ENCODE results near the gene ADAM12.

ADAM12 gene

DNA sequence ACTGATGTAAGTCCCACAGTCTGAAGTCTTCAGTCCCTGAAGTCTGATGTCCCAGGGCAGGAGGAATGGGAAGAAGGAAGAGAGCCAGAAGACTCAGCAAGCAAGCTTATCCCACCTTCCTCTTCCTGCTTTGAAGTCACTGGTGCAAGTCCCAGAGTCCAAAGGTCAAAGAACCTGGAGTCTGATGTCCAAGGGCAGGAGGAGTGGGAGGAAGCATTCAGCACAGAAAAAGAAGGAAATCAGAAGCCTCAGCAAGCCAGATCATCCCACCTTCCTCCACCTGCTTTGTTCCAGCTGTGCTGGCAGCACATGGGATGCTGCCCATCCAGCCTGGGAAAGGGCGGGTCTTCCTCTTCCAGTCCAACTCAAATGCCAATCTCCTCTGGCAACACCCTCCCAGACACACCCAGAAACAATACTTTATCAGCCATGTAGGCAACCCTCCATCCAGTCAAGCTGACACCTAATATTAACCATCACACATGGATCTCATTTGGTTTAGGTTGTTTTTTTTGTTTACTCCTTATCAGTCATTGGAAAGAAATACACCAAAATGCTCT is 50.9 kb downstream of the ADAM12 start:
- TF ChIP-seq, protein P1, sequence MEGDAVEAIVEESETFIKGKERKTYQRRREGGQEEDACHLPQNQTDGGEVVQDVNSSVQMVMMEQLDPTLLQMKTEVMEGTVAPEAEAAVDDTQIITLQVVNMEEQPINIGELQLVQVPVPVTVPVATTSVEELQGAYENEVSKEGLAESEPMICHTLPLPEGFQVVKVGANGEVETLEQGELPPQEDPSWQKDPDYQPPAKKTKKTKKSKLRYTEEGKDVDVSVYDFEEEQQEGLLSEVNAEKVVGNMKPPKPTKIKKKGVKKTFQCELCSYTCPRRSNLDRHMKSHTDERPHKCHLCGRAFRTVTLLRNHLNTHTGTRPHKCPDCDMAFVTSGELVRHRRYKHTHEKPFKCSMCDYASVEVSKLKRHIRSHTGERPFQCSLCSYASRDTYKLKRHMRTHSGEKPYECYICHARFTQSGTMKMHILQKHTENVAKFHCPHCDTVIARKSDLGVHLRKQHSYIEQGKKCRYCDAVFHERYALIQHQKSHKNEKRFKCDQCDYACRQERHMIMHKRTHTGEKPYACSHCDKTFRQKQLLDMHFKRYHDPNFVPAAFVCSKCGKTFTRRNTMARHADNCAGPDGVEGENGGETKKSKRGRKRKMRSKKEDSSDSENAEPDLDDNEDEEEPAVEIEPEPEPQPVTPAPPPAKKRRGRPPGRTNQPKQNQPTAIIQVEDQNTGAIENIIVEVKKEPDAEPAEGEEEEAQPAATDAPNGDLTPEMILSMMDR (IDR thresholded peaks at IDR 0.05) = no peak
- Histone ChIP-seq H3K36me3 (no peaks in the 10 kb centered on the region), H3K27me3 (no peaks in the 10 kb centered on the region), H3K4me3 (ENCODE audit: low read depth in 1 of 2, low read length in 1 of 2) (no peak overlapping the region), H3K9me3 (no peaks in the 10 kb centered on the region), H3K4me1 (ENCODE audit: control insufficient read depth in 1 of 2, insufficient read depth in 1 of 2, low read depth in 1 of 2, low read length in 1 of 2) (no peaks in the 10 kb centered on the region), H3K27ac (no peak overlapping the region)

DNA sequence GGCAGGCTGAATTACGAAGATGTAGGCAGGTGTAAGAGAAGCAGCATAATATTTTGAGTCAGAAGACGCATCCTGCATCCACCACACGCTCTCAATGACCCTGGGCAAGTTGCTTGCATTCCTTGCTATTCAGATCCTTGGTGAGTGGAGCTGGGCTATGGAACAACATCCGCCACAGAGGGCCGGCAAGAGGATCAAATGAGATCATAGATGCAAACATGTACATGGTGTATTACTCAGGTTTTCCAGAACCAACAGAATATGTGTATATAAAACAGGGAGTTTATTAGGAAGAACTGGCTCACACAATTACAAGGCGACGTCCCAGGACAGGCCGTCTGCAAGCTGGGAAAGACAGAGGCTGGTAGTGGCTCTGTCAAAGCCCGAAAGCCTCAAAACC is 51.5 kb downstream of the ADAM12 start:
- H3K9me3 ChIP-seq = no peaks in the 10 kb centered on the region
- no peaks in the 10 kb centered on the region for H3K36me3 ChIP-seq
- TF ChIP-seq, protein P1 (IDR thresholded peaks at IDR 0.05) = no peak
- no peaks in the 10 kb centered on the region for H3K4me1 ChIP-seq (ENCODE audit: control insufficient read depth in 1 of 2, insufficient read depth in 1 of 2, low read depth in 1 of 2, low read length in 1 of 2)
- no peaks in the 10 kb centered on the region for H3K27me3 ChIP-seq
- no peak overlapping the region for H3K27ac ChIP-seq
- H3K4me3 ChIP-seq (ENCODE audit: low read depth in 1 of 2, low read length in 1 of 2) = no peak overlapping the region

DNA sequence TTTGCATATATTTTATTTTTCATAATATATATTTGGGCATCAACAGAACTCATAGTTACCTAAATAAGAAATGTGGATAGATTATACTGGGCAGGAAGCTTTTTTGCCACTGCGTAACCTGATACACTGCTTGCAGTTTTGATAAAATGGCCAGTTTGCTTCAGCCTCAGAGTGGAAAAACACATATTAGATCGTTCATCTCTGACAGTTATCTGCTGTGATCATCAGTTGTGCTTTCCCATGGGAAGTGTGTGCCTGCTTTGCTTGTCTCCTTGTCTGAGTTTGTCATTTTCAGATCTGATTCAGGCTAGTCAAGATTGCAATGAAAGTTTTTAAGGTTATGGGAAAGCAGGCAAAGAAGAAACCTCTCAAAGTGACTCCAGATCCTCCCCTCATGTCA is 54.0 kb downstream of the ADAM12 start:
- Histone ChIP-seq H3K4me1 (ENCODE audit: control insufficient read depth in 1 of 2, insufficient read depth in 1 of 2, low read depth in 1 of 2, low read length in 1 of 2) (no peaks in the 10 kb centered on the region), H3K27ac (no peak overlapping the region), H3K9me3 (no peaks in the 10 kb centered on the region), H3K27me3 (no peaks in the 10 kb centered on the region), H3K4me3 (ENCODE audit: low read depth in 1 of 2, low read length in 1 of 2) (no peak overlapping the region), H3K36me3 (no peaks in the 10 kb centered on the region)
- TF ChIP-seq, protein P1 (IDR thresholded peaks at IDR 0.05) = no peak

DNA sequence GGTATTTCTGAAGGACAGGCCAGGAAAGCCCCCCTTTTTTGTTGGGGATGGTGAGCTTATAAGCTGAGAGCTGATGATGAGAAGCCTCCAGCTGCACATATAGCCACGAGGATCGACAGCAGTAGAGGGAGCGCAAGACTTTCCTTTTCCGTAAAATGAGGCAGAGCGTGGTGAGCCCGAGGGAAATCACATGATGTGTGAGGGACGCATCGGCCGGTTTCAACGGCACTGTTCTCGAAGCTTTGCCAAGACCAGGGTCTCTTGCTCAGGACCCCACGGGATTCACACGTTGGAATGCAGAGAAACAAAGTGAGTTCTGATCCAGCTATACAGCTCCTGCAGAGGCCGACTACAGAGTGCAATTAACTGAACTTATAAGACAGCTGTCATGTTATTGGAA is 55.7 kb downstream of the ADAM12 start:
- no peaks in the 10 kb centered on the region for H3K27me3 ChIP-seq
- TF ChIP-seq, protein P1 (IDR thresholded peaks at IDR 0.05) = no peak

DNA sequence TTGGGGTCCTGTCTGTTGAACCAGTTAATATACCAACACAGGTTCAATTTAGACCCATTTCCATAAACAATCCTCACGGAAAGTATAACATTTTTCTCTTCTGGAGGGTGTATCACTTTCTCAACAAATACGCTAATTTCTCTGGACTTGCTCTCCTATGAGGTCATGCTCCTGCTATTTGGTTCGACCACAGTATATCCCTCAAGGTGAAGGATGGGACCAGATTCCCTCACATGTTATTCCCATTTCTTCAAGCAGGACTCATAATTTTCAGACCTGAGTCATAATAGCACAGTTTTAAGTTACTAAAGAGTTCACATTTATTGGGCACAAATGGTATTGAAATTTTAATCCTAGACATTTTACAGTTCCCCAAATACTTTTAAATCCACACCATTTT is 57.2 kb downstream of the ADAM12 start:
- H3K27ac ChIP-seq = no peak overlapping the region
- H3K4me1 ChIP-seq (ENCODE audit: control insufficient read depth in 1 of 2, insufficient read depth in 1 of 2, low read depth in 1 of 2, low read length in 1 of 2) = no peaks in the 10 kb centered on the region
- H3K9me3 ChIP-seq = no peaks in the 10 kb centered on the region
- H3K27me3 ChIP-seq = no peaks in the 10 kb centered on the region
- TF ChIP-seq, protein P1 (IDR thresholded peaks at IDR 0.05) = no peak
- H3K36me3 ChIP-seq = no peaks in the 10 kb centered on the region
- no peak overlapping the region for H3K4me3 ChIP-seq (ENCODE audit: low read depth in 1 of 2, low read length in 1 of 2)

More for the DNA sequence above, 55.7 kb downstream of the ADAM12 start:
- H3K4me1 ChIP-seq (ENCODE audit: control insufficient read depth in 1 of 2, insufficient read depth in 1 of 2, low read depth in 1 of 2, low read length in 1 of 2) = no peaks in the 10 kb centered on the region
- no peak overlapping the region for H3K4me3 ChIP-seq (ENCODE audit: low read depth in 1 of 2, low read length in 1 of 2)
- H3K27ac ChIP-seq = no peak overlapping the region
- no peaks in the 10 kb centered on the region for H3K36me3 ChIP-seq
- H3K9me3 ChIP-seq = no peaks in the 10 kb centered on the region

DNA sequence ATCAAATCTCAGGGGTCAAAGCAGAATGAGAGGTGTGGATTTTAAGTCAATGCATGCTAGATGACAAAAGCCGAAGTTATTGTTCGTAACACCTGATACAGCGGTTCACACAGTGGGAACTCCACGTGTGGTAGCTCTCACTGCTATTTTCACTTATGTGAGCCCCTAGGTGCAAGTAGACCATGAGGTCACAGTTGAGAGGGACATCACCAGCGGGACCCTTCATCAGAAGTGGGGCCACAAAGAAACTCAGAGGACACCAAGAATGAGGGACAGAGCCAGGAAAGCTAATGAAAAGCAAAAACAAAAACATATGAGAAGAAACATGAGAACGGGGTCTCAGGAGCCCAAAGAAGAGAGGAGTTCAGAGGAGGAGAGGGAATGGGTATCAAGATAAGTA is 63.5 kb downstream of the ADAM12 start:
- no peak overlapping the region for H3K27ac ChIP-seq
- no peak overlapping the region for H3K4me3 ChIP-seq (ENCODE audit: low read depth in 1 of 2, low read length in 1 of 2)
- H3K4me1 ChIP-seq (ENCODE audit: control insufficient read depth in 1 of 2, insufficient read depth in 1 of 2, low read depth in 1 of 2, low read length in 1 of 2) = no peaks in the 10 kb centered on the region
- no peaks in the 10 kb centered on the region for H3K36me3 ChIP-seq
- H3K27me3 ChIP-seq = no peaks in the 10 kb centered on the region
- TF ChIP-seq, protein P1 (IDR thresholded peaks at IDR 0.05) = no peak
- no peaks in the 10 kb centered on the region for H3K9me3 ChIP-seq

Measured in neutrophil (primary cell).